Osteocyte (in vitro differentiated cells): ENCODE results near the gene BHLHA15. TPM values are rescaled to one million over a fixed set of nuclear protein-coding genes. Genes with fewer than 3 reads are reported as not detected.

ENCODE experiments used
- DNase-seq: peaks from one replicate; pipeline ENCODE4 v3.0.0; 2021; ENCODE audit warnings: mixed read lengths; ENCODE audit not compliant: unreplicated experiment; ENCODE audit errors: extremely low spot score
- H3K27ac Mint-ChIP-seq: one replicate; pipeline ENCODE4 v1.8.0; 2021; ENCODE audit warnings: mild to moderate bottlenecking, mixed read lengths; ENCODE audit not compliant: unreplicated experiment
- H3K27me3 Mint-ChIP-seq: one replicate; pipeline ENCODE4 v1.8.0; 2021; ENCODE audit warnings: mixed read lengths; ENCODE audit not compliant: unreplicated experiment
- H3K36me3 Mint-ChIP-seq: one replicate; pipeline ENCODE4 v1.8.0; 2021; ENCODE audit warnings: mixed read lengths; ENCODE audit not compliant: unreplicated experiment
- H3K4me1 Mint-ChIP-seq: one replicate; pipeline ENCODE4 v1.8.0; 2021; ENCODE audit warnings: mixed read lengths; ENCODE audit not compliant: unreplicated experiment
- H3K4me3 Mint-ChIP-seq: one replicate; pipeline ENCODE4 v1.8.0; 2021; ENCODE audit warnings: mild to moderate bottlenecking, moderate library complexity, mixed read lengths; ENCODE audit not compliant: unreplicated experiment
- H3K9me3 Mint-ChIP-seq: one replicate; pipeline ENCODE4 v1.8.0; 2021; ENCODE audit warnings: mixed read lengths; ENCODE audit not compliant: unreplicated experiment
- total RNA-seq: library from RNA; stranded (reverse); gene quantifications from 2 replicates; pipeline ENCODE4 v1.2.1, GENCODE V29; 2021
- TF ChIP-seq, protein P1 (sequence below): fragments of 200-600 bp; sonication (generic); IDR thresholded peaks from 2 replicates; pipeline ENCODE4 v1.5.0; 2021; ENCODE audit warnings: antibody characterized with exemption, mild to moderate bottlenecking, moderate library complexity

BHLHA15 gene
- total RNA-seq, 1 donor from 2014 or later, result not detected

DNA sequence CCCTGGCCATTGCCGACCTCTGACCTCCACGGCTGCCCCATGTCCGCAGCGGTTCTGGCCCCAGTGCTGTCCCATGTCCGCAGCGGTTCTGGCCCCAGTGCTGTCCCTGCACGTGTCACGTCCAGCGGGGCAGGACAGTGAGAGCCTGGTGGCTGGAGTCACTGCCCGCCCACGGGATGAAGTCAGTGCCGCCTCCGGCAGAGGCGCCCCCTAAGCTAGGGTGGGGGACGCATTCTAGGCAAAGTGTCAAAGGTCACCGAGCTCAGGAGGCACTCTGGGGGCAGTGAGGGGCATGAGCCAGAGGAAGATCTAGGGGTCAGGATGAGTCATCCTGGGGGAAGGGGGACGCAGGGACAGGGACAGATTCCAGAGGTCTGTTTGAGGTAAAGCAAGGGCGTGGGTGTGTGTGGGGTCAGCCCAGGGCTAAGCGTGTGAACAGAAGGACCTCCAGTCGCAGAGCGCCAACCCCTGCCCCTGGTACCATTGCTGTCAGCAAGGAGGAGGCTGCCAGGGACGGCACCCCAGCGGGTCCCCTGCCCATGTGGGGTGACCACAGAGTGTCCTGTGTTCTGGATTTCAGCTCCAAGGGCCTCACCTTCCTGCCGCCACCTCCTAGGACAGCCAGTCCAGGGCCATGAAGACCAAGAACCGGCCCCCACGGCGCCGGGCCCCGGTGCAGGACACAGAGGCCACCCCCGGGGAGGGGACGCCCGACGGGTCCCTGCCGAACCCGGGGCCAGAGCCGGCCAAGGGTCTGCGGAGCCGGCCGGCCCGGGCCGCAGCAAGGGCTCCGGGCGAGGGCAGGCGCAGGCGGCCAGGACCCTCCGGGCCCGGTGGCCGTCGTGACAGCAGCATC lies 665 bp downstream of the BHLHA15 start:
- no peak for DNase-seq
- peaks cover 14% of the 10 kb centered on the region for H3K36me3 Mint-ChIP-seq

GRCh38 chr7:98212532-98213041 lies 1.3 kb downstream of the BHLHA15 start:
- TF ChIP-seq, protein P1, sequence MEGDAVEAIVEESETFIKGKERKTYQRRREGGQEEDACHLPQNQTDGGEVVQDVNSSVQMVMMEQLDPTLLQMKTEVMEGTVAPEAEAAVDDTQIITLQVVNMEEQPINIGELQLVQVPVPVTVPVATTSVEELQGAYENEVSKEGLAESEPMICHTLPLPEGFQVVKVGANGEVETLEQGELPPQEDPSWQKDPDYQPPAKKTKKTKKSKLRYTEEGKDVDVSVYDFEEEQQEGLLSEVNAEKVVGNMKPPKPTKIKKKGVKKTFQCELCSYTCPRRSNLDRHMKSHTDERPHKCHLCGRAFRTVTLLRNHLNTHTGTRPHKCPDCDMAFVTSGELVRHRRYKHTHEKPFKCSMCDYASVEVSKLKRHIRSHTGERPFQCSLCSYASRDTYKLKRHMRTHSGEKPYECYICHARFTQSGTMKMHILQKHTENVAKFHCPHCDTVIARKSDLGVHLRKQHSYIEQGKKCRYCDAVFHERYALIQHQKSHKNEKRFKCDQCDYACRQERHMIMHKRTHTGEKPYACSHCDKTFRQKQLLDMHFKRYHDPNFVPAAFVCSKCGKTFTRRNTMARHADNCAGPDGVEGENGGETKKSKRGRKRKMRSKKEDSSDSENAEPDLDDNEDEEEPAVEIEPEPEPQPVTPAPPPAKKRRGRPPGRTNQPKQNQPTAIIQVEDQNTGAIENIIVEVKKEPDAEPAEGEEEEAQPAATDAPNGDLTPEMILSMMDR, result no peak
- Mint-ChIP-seq H3K9me3 (no peaks in the 10 kb centered on the region), H3K27me3 (no peaks in the 10 kb centered on the region), H3K4me3 (no peak overlapping the region), H3K4me1 (peaks cover 4% of the 10 kb centered on the region), H3K36me3 (peaks cover 10% of the 10 kb centered on the region), H3K27ac (no peak overlapping the region)
- no peak for DNase-seq

More for the DNA sequence above, 665 bp downstream of the BHLHA15 start:
- TF ChIP-seq, protein P1, result no peak
- no peaks in the 10 kb centered on the region for H3K27me3 Mint-ChIP-seq
- H3K27ac Mint-ChIP-seq, result no peak overlapping the region
- no peaks in the 10 kb centered on the region for H3K9me3 Mint-ChIP-seq
- H3K4me1 Mint-ChIP-seq, result peaks cover 4% of the 10 kb centered on the region
- H3K4me3 Mint-ChIP-seq, result peak overlapping the region; percentile 54

DNA sequence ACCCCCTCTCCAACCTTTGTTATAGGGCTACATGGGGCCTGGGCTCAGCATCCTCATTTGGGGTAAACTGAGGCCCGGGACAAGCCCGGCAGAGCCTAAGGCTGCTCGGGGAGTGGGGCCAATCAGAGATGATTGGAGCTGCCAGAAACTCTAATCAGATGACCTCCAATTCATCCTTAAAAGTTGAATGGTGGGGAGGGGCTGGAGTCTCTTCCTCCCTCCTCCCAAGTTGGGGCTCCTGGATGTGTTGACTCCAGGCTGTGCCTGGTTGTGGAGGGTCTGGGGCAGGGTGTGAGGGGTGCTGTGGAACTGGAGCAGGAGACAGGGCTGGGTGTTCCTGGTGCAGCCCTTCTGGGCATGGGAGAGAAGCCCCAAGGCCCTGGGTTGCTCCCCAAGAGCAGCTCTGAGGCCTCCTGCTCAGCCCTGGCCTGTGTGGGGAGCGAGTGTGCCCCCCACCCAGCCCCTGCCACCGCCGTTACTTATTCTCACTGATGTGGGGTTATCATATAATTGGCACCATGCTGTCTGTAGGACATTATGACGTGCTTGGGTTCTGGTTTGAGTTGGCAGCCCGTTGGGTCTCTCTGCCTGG lies 2.2 kb downstream of the BHLHA15 start:
- Mint-ChIP-seq H3K4me3 (no peak overlapping the region), H3K36me3 (peaks cover 11% of the 10 kb centered on the region), H3K27me3 (no peaks in the 10 kb centered on the region), H3K27ac (no peak overlapping the region), H3K4me1 (peaks cover 8% of the 10 kb centered on the region), H3K9me3 (no peaks in the 10 kb centered on the region)
- TF ChIP-seq, protein P1, result no peak
- DNase-seq, result no peak

GRCh38 chr7:98213888-98214810 lies 2.9 kb downstream of the BHLHA15 start:
- Mint-ChIP-seq H3K4me3 (no peak overlapping the region), H3K27me3 (no peaks in the 10 kb centered on the region), H3K9me3 (peaks cover 5% of the 10 kb centered on the region), H3K4me1 (peaks cover 16% of the 10 kb centered on the region), H3K36me3 (peaks cover 16% of the 10 kb centered on the region), H3K27ac (no peak overlapping the region)
- DNase-seq, result no peak
- TF ChIP-seq, protein P1, result no peak
